GM18499 (cell line): ENCODE measurements around the gene PLEKHA5.
A peak's percentile ranks its signal among the peaks of the same experiment; 100 is the strongest.
"Not testable (repeated sequence)": the region's sequence is repeated elsewhere in the genome, so short reads cannot be mapped to it uniquely, and the experiment has no call there.

ENCODE experiments used
- ATAC-seq: cut with Tn5 transposase; IDR thresholded peaks from one replicate; pipeline ENCODE4 v1.9.1; 2021; ENCODE audit warnings: moderate number of reproducible peaks; ENCODE audit not compliant: insufficient read depth, unreplicated experiment

Gene PLEKHA5

GRCh38 chr12:19303496-19303895, 174.0 kb downstream of the PLEKHA5 start:
- no peak for ATAC-seq

GRCh38 chr12:19304149-19304750, 174.7 kb downstream of the PLEKHA5 start:
- ATAC-seq: no peak

- ATAC-seq: not testable (repeated sequence)
Observed at GRCh38 chr12:19305621-19306020, 176.1 kb downstream of the PLEKHA5 start.

- no peak for ATAC-seq
Observed at GRCh38 chr12:19306366-19306765, 176.8 kb downstream of the PLEKHA5 start.

GRCh38 chr12:19307451-19307850, 177.9 kb downstream of the PLEKHA5 start:
- ATAC-seq: no peak

GRCh38 chr12:19311165-19311564, 181.6 kb downstream of the PLEKHA5 start:
- ATAC-seq: no peak

GRCh38 chr12:19312637-19313036, 183.1 kb downstream of the PLEKHA5 start:
- no peak for ATAC-seq

- no peak for ATAC-seq
Observed at GRCh38 chr12:19316425-19316824, 186.9 kb downstream of the PLEKHA5 start.

GRCh38 chr12:19322376-19322775, 192.8 kb downstream of the PLEKHA5 start:
- no peak for ATAC-seq

GRCh38 chr12:19323805-19324204, 194.3 kb downstream of the PLEKHA5 start:
- no peak for ATAC-seq

- ATAC-seq: no peak
Observed at GRCh38 chr12:19326102-19326501, 196.6 kb downstream of the PLEKHA5 start.

GRCh38 chr12:19332196-19332595, 202.7 kb downstream of the PLEKHA5 start:
- ATAC-seq: no peak

GRCh38 chr12:19338405-19338804, 208.9 kb downstream of the PLEKHA5 start:
- no peak for ATAC-seq

GRCh38 chr12:19350850-19351249, 221.3 kb downstream of the PLEKHA5 start:
- ATAC-seq: not testable (repeated sequence)

GRCh38 chr12:19351346-19351745, 221.8 kb downstream of the PLEKHA5 start:
- ATAC-seq: no peak

GRCh38 chr12:19369691-19370148, 240.2 kb downstream of the PLEKHA5 start:
- ATAC-seq: no peak

GRCh38 chr12:19373586-19373985, 244.1 kb downstream of the PLEKHA5 start:
- ATAC-seq: no peak

GRCh38 chr12:19375888-19376287, 246.4 kb downstream of the PLEKHA5 start:
- ATAC-seq: no peak

GRCh38 chr12:19376691-19377090, 247.2 kb downstream of the PLEKHA5 start:
- no peak for ATAC-seq

- ATAC-seq: peak; percentile 94
Observed at GRCh38 chr12:19382111-19382526, 252.6 kb downstream of the PLEKHA5 start.

GRCh38 chr12:19382563-19382962, 253.0 kb downstream of the PLEKHA5 start:
- no peak for ATAC-seq

GRCh38 chr12:19387161-19387560, 257.6 kb downstream of the PLEKHA5 start:
- no peak for ATAC-seq
